ENCODE measurements around the gene NFIB. TPM values are rescaled to one million over a fixed set of nuclear protein-coding genes. Genes with fewer than 3 reads are reported as not detected.

The NFIB gene
- total RNA-seq, 1 experiment from 2014 or later = 12.5 TPM

GRCh38 chr9:14054096-14054495 lies 259.8 kb downstream of the NFIB start (continued):
- TF ChIP-seq KAT7 (CRISPR knock-in tag; IDR thresholded peaks at IDR 0.05; ENCODE audit: borderline replicate concordance) (no peak), TEAD1 (CRISPR knock-in tag; IDR thresholded peaks at IDR 0.05) (no peak), ATF6 (CRISPR knock-in tag; IDR thresholded peaks at IDR 0.05) (no peak), FOXK1 (CRISPR knock-in tag; IDR thresholded peaks at IDR 0.05) (no peak)

- H3K4me3 Mint-ChIP-seq = no peak overlapping the region
- TF ChIP-seq E2F5 (CRISPR knock-in tag; IDR thresholded peaks at IDR 0.05) (no peak), ZNF532 (CRISPR knock-in tag; IDR thresholded peaks at IDR 0.05; ENCODE audit: borderline replicate concordance) (no peak), CDX4 (CRISPR knock-in tag; IDR thresholded peaks at IDR 0.05; ENCODE audit: borderline replicate concordance) (no peak), SMAD3 (CRISPR knock-in tag; IDR thresholded peaks at IDR 0.05; ENCODE audit: borderline replicate concordance) (no peak), ZNF138 (CRISPR knock-in tag; conservative IDR thresholded peaks at IDR 0.05) (no peak), JAZF1 (CRISPR knock-in tag; IDR thresholded peaks at IDR 0.05) (no peak), USF1 (CRISPR knock-in tag; IDR thresholded peaks at IDR 0.05) (no peak), EMX1 (CRISPR knock-in tag; IDR thresholded peaks at IDR 0.05) (no peak), MLX (CRISPR knock-in tag; IDR thresholded peaks at IDR 0.05) (no peak), SMAD4 (CRISPR knock-in tag; IDR thresholded peaks at IDR 0.05) (no peak), ELF4 (CRISPR knock-in tag; IDR thresholded peaks at IDR 0.05; ENCODE audit: low read depth) (no peak), RORB (CRISPR knock-in tag; IDR thresholded peaks at IDR 0.05) (no peak), ERG (CRISPR knock-in tag; IDR thresholded peaks at IDR 0.05) (no peak), ZNF317 (CRISPR knock-in tag; IDR thresholded peaks at IDR 0.05; ENCODE audit: borderline replicate concordance, low read depth) (no peak), ZNF425 (CRISPR knock-in tag; conservative IDR thresholded peaks at IDR 0.05) (no peak), ZNF416 (CRISPR knock-in tag; IDR thresholded peaks at IDR 0.05) (no peak)
- no peak for DNase-seq (ENCODE audit: low spot score)
- 0 out of 2 replicates have a peak, but pooled peaks cover 2% of the 10 kb centered on the region for H3K9me3 Mint-ChIP-seq
- POLR2A ChIA-PET = no interaction called here
- H3K27me3 Mint-ChIP-seq (ENCODE audit: low read depth) = no peaks in the 10 kb centered on the region
- no peaks in the 10 kb centered on the region for H3K36me3 Mint-ChIP-seq
- ATAC-seq = no peak
- CTCF ChIA-PET = no interaction called here
- H3K27ac Mint-ChIP-seq = no peak overlapping the region
- peaks cover 7% of the 10 kb centered on the region for H3K4me1 Mint-ChIP-seq
Observed at GRCh38 chr9:14052359-14052758, 261.6 kb downstream of the NFIB start.
